Measurements from ENCODE around the gene PLXNA4.

DNA sequence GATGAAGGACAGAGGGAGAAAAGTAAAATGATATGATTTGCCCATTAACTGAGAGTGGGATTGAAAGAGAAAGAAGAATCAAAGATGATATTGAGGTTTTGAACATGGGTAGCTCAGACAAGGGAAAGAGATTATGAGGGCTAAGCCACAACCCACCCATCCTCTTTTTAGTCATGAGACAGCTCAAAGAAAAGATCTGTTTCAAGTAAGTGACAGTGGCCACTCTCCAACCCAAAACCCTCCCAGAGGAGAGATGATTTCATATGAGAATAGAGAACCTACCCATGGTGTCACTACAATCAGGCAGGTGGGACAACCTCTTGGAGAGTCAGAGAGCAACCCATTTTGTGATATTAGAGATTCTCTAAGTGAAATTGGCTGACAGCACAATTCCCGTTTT is 32.2 kb downstream of the PLXNA4 start:
- no peak for TF ChIP-seq POLR2A (IDR thresholded peaks at IDR 0.05)
- TF ChIP-seq, protein P1, sequence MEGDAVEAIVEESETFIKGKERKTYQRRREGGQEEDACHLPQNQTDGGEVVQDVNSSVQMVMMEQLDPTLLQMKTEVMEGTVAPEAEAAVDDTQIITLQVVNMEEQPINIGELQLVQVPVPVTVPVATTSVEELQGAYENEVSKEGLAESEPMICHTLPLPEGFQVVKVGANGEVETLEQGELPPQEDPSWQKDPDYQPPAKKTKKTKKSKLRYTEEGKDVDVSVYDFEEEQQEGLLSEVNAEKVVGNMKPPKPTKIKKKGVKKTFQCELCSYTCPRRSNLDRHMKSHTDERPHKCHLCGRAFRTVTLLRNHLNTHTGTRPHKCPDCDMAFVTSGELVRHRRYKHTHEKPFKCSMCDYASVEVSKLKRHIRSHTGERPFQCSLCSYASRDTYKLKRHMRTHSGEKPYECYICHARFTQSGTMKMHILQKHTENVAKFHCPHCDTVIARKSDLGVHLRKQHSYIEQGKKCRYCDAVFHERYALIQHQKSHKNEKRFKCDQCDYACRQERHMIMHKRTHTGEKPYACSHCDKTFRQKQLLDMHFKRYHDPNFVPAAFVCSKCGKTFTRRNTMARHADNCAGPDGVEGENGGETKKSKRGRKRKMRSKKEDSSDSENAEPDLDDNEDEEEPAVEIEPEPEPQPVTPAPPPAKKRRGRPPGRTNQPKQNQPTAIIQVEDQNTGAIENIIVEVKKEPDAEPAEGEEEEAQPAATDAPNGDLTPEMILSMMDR (IDR thresholded peaks at IDR 0.05), result no peak
